GM12874 (cell line): ENCODE measurements around the gene SLC19A1.

Source experiments
- TF ChIP-seq, protein P1 (sequence below): IDR thresholded peaks from 2 replicates; pipeline ENCODE4 v1.5.1; 2011; ENCODE audit warnings: low read depth, mild to moderate bottlenecking, control low read depth, low read length, moderate library complexity; ENCODE audit not compliant: insufficient read depth

The SLC19A1 gene

DNA sequence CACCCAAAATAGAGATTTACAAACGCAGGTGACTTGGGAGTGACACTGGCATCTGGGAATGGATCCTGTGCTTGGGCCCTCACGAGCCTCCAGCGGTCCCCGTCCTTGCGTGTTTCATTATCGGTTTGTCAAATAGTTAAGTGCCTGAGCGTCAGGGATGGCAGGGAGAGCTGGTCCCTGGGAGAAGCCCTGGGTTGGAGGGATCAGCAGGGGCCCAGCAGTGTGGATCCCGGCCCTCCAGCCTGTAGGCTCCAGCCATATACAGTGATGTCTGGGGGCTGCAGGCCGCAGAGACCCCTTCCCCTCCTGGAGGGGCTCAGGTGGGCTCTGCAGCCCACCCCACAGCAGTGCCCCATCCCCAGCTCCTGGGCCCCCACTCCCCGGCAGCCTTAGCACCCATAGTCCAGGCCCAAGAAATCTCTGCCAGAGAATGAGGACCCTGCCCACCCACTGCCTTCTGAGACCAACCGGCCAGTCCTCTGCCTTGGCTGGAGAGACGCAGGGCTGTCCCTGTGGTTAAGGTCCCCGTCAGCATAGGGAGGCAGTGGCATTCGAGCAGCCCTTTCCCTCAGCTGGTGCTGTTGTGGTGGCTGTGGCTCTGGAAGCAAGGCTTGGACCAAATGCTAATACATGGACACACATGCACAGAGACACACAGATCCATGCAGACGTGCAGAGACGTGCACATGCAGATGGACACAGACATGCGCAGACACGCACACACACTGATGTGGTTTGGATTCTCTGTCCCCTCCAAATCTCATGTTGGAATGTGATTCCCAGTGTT is 2.4 kb upstream of the SLC19A1 start:
- TF ChIP-seq, protein P1, sequence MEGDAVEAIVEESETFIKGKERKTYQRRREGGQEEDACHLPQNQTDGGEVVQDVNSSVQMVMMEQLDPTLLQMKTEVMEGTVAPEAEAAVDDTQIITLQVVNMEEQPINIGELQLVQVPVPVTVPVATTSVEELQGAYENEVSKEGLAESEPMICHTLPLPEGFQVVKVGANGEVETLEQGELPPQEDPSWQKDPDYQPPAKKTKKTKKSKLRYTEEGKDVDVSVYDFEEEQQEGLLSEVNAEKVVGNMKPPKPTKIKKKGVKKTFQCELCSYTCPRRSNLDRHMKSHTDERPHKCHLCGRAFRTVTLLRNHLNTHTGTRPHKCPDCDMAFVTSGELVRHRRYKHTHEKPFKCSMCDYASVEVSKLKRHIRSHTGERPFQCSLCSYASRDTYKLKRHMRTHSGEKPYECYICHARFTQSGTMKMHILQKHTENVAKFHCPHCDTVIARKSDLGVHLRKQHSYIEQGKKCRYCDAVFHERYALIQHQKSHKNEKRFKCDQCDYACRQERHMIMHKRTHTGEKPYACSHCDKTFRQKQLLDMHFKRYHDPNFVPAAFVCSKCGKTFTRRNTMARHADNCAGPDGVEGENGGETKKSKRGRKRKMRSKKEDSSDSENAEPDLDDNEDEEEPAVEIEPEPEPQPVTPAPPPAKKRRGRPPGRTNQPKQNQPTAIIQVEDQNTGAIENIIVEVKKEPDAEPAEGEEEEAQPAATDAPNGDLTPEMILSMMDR = no peak

DNA sequence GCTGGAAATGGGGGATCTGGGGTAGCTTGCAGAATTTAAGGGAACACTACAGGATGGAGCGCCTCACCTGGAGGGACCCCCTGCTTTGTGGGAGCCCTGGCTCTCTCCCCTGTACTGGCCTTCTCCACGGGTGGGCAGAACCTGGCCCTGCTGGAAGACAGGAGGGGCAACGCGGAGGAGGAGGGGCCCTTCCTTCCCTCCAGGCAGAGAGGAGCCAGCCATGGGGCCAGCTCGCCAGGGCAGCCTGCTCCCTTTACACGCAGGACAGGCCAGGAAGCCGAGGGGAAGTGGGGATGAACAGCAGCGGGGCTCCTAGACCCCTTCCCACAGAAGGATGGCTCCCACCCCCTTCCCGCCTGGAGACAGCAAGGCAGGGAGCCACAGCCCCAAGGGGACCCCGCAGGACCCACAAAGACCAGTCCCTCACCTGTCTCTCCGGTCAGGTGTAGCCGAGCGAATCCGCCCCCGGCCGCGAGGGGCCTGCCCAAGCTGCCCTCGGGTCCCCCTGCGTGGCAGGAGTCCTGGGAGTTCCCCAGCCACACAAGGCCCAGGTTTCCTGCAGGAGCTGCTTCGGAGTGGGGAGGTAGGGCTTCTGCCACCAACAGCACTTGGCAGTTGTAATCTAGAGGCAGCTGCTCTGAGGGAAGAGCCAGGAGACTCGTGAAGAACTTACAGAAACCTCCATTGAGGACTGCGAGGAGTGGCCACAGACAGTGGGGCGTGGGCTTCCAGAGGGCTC is 1.6 kb upstream of the SLC19A1 start:
- TF ChIP-seq, protein P1 = no peak

DNA sequence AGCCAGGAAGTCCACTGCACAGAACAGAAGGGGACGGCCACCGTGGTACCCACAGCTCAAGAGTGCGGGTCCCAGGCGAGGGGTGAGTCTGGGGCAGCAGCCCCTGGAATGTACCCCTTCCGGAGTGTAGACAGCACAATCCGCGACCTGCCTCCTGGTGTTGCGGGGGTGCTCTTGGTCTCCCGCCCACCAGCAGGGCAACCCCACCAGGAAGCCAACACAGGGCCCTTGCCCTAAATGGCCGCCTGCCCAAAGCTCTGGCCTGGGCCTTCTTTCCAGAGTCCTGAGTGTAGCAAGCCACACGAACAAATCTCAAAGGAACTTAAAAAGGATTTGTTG is 1.1 kb upstream of the SLC19A1 start:
- TF ChIP-seq, protein P1 = no peak

DNA sequence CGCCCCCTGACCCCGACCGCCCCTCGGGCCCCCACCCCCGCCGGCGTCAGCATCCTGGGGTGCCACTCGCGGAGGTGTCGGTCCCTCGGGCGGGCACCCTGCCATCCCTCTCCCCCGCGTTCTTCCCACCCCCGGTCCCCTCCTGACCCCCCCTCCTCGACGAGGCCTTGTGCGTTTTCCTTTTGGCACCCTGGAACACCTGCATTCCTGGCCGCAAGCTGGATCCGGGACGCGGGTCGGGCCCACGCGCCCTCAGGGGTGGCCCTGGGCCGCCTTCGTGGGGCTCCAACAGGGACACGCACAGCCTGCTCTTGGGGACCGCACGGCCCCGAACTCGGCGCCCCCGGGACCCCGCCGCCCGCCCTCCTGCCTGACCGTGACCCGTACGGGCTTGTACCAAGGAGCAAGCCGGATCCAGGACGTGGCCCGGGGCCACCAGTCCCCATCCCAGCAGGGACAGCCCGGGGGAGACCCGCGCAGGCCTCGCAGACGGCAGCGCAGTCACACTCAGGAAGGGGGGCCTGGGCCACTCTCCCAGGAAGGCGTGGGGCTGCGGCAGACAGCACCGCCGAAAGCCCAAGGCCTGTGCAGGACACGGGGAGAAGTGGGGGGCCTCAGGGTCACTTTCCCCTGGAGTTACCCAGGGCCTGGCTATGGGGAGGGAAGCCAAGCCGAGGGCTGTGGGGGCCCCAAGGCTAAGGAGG is 579 bp upstream of the SLC19A1 start:
- TF ChIP-seq, protein P1 = no peak

DNA sequence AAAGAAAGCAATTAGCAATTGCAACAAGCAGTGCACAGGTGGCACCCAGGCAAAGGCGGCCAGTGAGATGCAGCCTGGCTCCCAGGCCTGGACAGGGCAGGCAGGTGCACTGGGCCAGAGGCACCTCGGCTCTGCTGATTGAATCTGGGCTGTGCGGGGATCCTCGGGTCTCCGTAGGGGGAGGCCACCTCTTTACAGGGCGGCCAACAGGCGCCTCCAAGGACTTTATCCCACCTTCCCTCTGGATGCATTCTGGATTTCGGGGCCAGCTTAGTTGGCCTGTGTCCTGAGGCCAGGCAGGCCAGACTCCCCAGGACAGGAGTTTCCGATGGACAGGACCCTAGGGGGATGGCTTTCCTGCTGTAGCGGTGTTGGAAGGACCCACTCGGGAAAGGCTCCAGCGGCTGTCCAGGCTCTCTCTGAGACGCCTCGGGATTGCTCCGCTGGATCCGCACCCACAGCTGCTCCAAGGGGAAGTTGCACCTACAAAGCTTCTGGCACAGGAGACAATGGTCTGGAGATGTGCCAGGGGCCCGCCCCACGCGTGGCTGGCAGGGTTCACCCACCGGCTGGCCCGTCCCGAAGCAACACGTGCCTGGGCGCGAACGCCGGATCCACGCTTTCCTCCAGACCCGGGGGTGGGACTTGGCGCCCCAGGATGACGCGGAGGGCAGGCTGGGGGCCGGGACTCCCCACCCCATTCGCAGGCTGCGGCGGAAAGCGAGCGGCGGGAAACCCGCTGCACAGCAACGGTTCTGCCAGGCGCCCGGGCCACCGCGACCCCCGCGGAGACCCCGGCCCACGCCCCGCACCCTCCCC is 810 bp downstream of the SLC19A1 start:
- TF ChIP-seq, protein P1 = no peak

DNA sequence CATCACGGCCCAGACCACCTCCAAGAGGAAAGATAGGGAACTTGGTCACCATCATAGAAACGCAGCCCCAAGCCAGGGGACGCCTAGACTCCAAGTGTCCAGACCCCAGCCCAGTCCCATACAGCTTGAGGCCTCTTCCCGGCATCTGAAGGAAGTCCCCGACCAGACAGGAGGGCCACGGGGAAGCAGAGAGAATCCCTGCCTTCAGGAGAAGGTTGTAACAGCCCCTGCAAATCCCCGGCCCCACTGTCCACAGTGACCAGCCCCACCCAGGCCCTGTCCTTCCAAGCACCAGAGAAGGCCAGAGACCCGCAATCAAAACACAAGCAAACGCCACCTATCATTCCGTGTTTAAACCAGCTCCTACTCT is 1.7 kb downstream of the SLC19A1 start:
- TF ChIP-seq, protein P1 = no peak
